Erythroblast (primary cell): ENCODE measurements around the gene CSNK2A1.

ENCODE experiments used
- GATA1 ChIP-seq: IDR thresholded peaks from 2 replicates; pipeline ENCODE4 v1.6.1; 2011; ENCODE audit warnings: low read depth, mild to moderate bottlenecking, control low read depth, low read length, moderate library complexity
- POLR2A ChIP-seq: IDR thresholded peaks from 2 replicates; pipeline ENCODE4 v1.6.1; 2011; ENCODE audit warnings: mild to moderate bottlenecking, low read length

DNA sequence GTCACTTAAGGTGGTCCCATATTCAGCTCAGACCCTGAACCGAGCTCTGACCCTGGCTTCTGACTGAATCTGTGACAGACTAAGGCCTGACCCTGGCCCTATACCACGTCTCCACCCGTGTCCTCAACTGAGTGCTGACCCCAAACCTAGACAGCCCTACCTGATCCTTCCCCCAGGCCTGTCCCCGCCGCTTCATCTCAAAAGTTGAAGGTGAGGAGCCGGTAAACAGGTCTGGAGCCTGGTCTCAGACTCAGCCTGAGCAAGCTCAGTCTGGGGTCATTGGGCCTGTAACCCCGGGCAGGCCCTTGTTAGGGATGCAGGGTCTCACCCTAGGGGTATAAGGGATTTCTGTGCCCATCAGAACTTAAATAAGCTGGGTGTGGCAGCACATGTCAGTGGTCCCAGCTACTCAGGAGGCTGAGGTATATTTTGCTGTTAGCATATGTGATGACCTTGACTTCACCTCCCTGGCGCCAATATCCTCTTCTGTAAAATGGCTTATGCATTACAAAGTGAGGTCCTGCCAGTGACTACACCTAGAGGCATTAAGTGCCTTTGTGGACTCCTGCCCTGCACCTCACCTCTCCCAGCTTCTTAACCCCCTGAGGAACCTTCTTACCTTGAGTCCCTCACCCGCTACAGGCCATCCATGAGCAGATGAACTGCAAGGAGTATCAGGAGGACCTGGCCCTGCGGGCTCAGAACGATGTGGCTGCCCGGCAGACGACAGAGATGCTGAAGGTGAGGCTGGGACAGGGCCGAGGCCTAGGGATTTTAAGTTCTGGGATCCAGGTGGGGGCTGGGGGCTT lies 115.5 kb downstream of the CSNK2A1 start:
- no peak for TF ChIP-seq POLR2A
- no peak for TF ChIP-seq GATA1
